Measurements from ENCODE around the gene VSTM2B. TPM values are rescaled to one million over a fixed set of nuclear protein-coding genes. Genes with fewer than 3 reads are reported as not detected.

VSTM2B gene
- polyA plus RNA-seq, 1 of the 3 experiments (the other 2 are of a cell fraction), result not detected

DNA sequence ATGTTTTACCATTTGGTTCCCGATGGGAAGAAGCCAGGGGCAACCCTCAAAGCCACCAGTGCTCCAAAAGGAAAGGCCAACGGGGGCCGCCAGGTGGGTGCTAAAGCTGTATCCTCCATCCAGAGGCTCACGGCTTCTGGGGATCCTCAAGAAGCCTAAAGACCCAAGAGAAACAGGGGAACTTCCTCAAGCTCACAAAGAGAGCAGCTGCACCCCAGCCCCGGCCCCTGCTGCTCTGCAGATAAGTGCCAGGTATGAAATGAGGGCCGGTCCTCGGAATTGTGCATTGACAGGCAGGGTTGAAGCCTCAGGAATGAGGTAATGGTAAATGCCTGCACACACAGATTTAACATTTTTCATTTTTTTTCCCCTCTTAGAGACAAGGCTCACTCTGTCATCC, 72.2 kb downstream of the VSTM2B start:
- H4K20me1 ChIP-seq (ENCODE audit: insufficient read depth), result no peaks in the 10 kb centered on the region
- POLR2A ChIA-PET, result interaction anchor here (1.2 kb wide), 1 partner anchor 9 kb away, joined by 4 read pairs; the partner anchor contains the start of gene POP4
- no peak overlapping the region for H3K4me3 ChIP-seq (ENCODE audit: low read depth in 2 of 2, low read length in 1 of 2)
- no peaks in the 10 kb centered on the region for H3K9me2 ChIP-seq
- peaks cover 72% of the 10 kb centered on the region for H3K27me3 ChIP-seq (ENCODE audit: insufficient read depth)
- DNase-seq, result no peak
- TF ChIP-seq EP300 (IDR thresholded peaks at IDR 0.05; ENCODE audit: borderline replicate concordance in 1 of 2, low read depth in 1 of 2, low read length in 1 of 2), result no peak
- TF ChIP-seq CHD2 (IDR thresholded peaks at IDR 0.05; ENCODE audit: low read length, partially characterized antibody), result no peak
- no peak for TF ChIP-seq RAD21 (IDR thresholded peaks at IDR 0.05; ENCODE audit: low read length)
- no peak for TF ChIP-seq MEF2A (IDR thresholded peaks at IDR 0.05; ENCODE audit: borderline replicate concordance, low read depth)
- TF ChIP-seq, protein P1, sequence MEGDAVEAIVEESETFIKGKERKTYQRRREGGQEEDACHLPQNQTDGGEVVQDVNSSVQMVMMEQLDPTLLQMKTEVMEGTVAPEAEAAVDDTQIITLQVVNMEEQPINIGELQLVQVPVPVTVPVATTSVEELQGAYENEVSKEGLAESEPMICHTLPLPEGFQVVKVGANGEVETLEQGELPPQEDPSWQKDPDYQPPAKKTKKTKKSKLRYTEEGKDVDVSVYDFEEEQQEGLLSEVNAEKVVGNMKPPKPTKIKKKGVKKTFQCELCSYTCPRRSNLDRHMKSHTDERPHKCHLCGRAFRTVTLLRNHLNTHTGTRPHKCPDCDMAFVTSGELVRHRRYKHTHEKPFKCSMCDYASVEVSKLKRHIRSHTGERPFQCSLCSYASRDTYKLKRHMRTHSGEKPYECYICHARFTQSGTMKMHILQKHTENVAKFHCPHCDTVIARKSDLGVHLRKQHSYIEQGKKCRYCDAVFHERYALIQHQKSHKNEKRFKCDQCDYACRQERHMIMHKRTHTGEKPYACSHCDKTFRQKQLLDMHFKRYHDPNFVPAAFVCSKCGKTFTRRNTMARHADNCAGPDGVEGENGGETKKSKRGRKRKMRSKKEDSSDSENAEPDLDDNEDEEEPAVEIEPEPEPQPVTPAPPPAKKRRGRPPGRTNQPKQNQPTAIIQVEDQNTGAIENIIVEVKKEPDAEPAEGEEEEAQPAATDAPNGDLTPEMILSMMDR (IDR thresholded peaks at IDR 0.05), result no peak
- no peak for TF ChIP-seq POLR2AphosphoS5 (IDR thresholded peaks at IDR 0.05; ENCODE audit: low read depth, low read length)
- TF ChIP-seq, protein P2, sequence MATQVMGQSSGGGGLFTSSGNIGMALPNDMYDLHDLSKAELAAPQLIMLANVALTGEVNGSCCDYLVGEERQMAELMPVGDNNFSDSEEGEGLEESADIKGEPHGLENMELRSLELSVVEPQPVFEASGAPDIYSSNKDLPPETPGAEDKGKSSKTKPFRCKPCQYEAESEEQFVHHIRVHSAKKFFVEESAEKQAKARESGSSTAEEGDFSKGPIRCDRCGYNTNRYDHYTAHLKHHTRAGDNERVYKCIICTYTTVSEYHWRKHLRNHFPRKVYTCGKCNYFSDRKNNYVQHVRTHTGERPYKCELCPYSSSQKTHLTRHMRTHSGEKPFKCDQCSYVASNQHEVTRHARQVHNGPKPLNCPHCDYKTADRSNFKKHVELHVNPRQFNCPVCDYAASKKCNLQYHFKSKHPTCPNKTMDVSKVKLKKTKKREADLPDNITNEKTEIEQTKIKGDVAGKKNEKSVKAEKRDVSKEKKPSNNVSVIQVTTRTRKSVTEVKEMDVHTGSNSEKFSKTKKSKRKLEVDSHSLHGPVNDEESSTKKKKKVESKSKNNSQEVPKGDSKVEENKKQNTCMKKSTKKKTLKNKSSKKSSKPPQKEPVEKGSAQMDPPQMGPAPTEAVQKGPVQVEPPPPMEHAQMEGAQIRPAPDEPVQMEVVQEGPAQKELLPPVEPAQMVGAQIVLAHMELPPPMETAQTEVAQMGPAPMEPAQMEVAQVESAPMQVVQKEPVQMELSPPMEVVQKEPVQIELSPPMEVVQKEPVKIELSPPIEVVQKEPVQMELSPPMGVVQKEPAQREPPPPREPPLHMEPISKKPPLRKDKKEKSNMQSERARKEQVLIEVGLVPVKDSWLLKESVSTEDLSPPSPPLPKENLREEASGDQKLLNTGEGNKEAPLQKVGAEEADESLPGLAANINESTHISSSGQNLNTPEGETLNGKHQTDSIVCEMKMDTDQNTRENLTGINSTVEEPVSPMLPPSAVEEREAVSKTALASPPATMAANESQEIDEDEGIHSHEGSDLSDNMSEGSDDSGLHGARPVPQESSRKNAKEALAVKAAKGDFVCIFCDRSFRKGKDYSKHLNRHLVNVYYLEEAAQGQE (IDR thresholded peaks at IDR 0.05; ENCODE audit: low read depth, low read length), result no peak
- TF ChIP-seq MXI1 (IDR thresholded peaks at IDR 0.05; ENCODE audit: low read depth, low read length), result no peak
- TF ChIP-seq, protein P3, sequence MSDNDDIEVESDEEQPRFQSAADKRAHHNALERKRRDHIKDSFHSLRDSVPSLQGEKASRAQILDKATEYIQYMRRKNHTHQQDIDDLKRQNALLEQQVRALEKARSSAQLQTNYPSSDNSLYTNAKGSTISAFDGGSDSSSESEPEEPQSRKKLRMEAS (IDR thresholded peaks at IDR 0.05; ENCODE audit: low read depth), result no peak
- no peak for TF ChIP-seq SMC3 (IDR thresholded peaks at IDR 0.05; ENCODE audit: low read depth, low read length)
- no peak overlapping the region for H3K27ac ChIP-seq (ENCODE audit: low read depth in 2 of 2, low read length in 1 of 2)
- CTCF ChIA-PET, result interaction anchor here (1.2 to 1.5 kb wide), 3 partner anchors 119 to 862 kb away, joined by 3 to 4 read pairs (median 3); no protein-coding TSS in a partner anchor
- no peak overlapping the region for H3K9ac ChIP-seq
- no peak overlapping the region for H3K4me2 ChIP-seq
- H3K9me3 ChIP-seq, result no peaks in the 10 kb centered on the region
- no peak overlapping the region for H2AFZ ChIP-seq (ENCODE audit: low read depth)
- H3K79me2 ChIP-seq (ENCODE audit: insufficient read depth), result no peaks in the 10 kb centered on the region
- no peaks in the 10 kb centered on the region for H3K36me3 ChIP-seq (replicated peaks in 1 of 2; ENCODE audit: control insufficient read depth in 1 of 2, insufficient read depth in 2 of 2, low read length in 1 of 2)
- no peaks in the 10 kb centered on the region for H3F3A ChIP-seq (replicated peaks; ENCODE audit: insufficient read depth)
- WGBS (ENCODE audit: low lambda C conversion rate), result 0% methylated on average over 5 of the region's 7 CpGs
- H3K4me1 ChIP-seq (ENCODE audit: control insufficient read depth in 1 of 2, insufficient read depth in 2 of 2, low read depth in 1 of 2, low read length in 1 of 2), result no peaks in the 10 kb centered on the region

DNA sequence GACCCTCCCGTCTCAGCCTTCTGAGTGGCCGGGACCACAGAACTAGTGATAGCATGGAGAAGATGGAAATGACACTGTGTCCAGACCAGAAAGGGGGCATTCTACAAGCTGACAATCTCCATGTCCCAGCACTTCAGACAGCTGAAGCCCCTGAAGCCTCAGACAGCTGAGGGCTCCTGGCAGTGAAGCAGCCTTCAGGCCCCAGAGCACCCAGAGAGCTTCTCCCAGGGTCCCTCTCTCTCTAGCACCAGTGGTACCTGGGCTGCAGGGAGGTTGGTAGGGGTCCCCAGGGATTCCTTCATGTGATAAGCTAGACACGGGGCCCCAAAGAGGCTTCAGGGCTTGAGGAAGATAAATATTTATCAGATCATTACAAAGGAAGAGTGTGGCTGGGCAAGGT, 72.7 kb downstream of the VSTM2B start:
- WGBS (ENCODE audit: low lambda C conversion rate), result 7% methylated on average over 3 of the region's 3 CpGs
- Histone ChIP-seq H3F3A (replicated peaks; ENCODE audit: insufficient read depth) (no peaks in the 10 kb centered on the region), H3K9me2 (no peaks in the 10 kb centered on the region), H3K27ac (ENCODE audit: low read depth in 2 of 2, low read length in 1 of 2) (no peak overlapping the region), H3K4me1 (ENCODE audit: control insufficient read depth in 1 of 2, insufficient read depth in 2 of 2, low read depth in 1 of 2, low read length in 1 of 2) (no peaks in the 10 kb centered on the region), H3K27me3 (ENCODE audit: insufficient read depth) (peaks cover 68% of the 10 kb centered on the region), H3K4me3 (ENCODE audit: low read depth in 2 of 2, low read length in 1 of 2) (no peak overlapping the region), H3K36me3 (replicated peaks in 1 of 2; ENCODE audit: control insufficient read depth in 1 of 2, insufficient read depth in 2 of 2, low read length in 1 of 2) (no peaks in the 10 kb centered on the region), H3K4me2 (no peak overlapping the region), H4K20me1 (ENCODE audit: insufficient read depth) (no peaks in the 10 kb centered on the region), H2AFZ (ENCODE audit: low read depth) (no peak overlapping the region), H3K9me3 (no peaks in the 10 kb centered on the region), H3K9ac (no peak overlapping the region), H3K79me2 (ENCODE audit: insufficient read depth) (no peaks in the 10 kb centered on the region)
- CTCF ChIA-PET, result interaction anchor here (0.9 kb wide), 1 partner anchor 12 kb away, joined by 3 read pairs; no protein-coding TSS in a partner anchor
- DNase-seq, result no peak
- POLR2A ChIA-PET, result interaction anchor here (1.2 kb wide), 1 partner anchor 8 kb away, joined by 4 read pairs; the partner anchor contains the start of gene POP4
- TF ChIP-seq FOXJ3 (CRISPR knock-in tag; IDR thresholded peaks at IDR 0.05), result no peak
- no peak for TF ChIP-seq EZH2phosphoT487 (IDR thresholded peaks at IDR 0.05; ENCODE audit: borderline replicate concordance, low read depth)
- TF ChIP-seq, protein P4, sequence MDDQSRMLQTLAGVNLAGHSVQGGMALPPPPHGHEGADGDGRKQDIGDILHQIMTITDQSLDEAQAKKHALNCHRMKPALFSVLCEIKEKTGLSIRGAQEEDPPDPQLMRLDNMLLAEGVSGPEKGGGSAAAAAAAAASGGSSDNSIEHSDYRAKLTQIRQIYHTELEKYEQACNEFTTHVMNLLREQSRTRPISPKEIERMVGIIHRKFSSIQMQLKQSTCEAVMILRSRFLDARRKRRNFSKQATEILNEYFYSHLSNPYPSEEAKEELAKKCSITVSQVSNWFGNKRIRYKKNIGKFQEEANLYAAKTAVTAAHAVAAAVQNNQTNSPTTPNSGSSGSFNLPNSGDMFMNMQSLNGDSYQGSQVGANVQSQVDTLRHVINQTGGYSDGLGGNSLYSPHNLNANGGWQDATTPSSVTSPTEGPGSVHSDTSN (IDR thresholded peaks at IDR 0.05), result no peak
- TF ChIP-seq, protein P2 (IDR thresholded peaks at IDR 0.05; ENCODE audit: low read depth, low read length), result no peak
- no peak for TF ChIP-seq ELF1 (IDR thresholded peaks at IDR 0.05)
- no peak for TF ChIP-seq EP300 (IDR thresholded peaks at IDR 0.05; ENCODE audit: borderline replicate concordance in 1 of 2, low read depth in 1 of 2, low read length in 1 of 2)
- TF ChIP-seq RXRA (IDR thresholded peaks at IDR 0.05; ENCODE audit: borderline replicate concordance, low read depth), result no peak
